ENCODE results near the gene ST3GAL2. TPM values are rescaled to one million over a fixed set of nuclear protein-coding genes. Genes with fewer than 3 reads are reported as not detected.

Gene ST3GAL2
- total RNA-seq, 1 donor from 2014 or later: 3.2 TPM

- H3K4me3 ChIP-seq (ENCODE audit: low read depth, low read length): no peak overlapping the region
- TF ChIP-seq CTCF (IDR thresholded peaks at IDR 0.05; ENCODE audit: insufficient read depth, low read length, severe bottlenecking): no peak
- DNase-seq (ENCODE audit: low read depth) (no peak), FAIRE-seq (no peak)
- H3K36me3 ChIP-seq (ENCODE audit: control insufficient read depth, insufficient read depth, low read length): peaks cover 6% of the 10 kb centered on the region
- H3K27me3 ChIP-seq (ENCODE audit: control insufficient read depth, insufficient read depth, low read length): no peaks in the 10 kb centered on the region
Observed at GRCh38 chr16:70474320-70475053, 35.6 kb upstream of the ST3GAL2 start.

- no peak for TF ChIP-seq CTCF (IDR thresholded peaks at IDR 0.05; ENCODE audit: insufficient read depth, low read length, severe bottlenecking)
- H3K4me3 ChIP-seq (ENCODE audit: low read depth, low read length): no peak overlapping the region
- DNase-seq (ENCODE audit: low read depth): no peak
- peak; percentile 60 for FAIRE-seq
- no peaks in the 10 kb centered on the region for H3K27me3 ChIP-seq (ENCODE audit: control insufficient read depth, insufficient read depth, low read length)
- H3K36me3 ChIP-seq (ENCODE audit: control insufficient read depth, insufficient read depth, low read length): peaks cover 6% of the 10 kb centered on the region
Observed at GRCh38 chr16:70473446-70474319, 34.8 kb upstream of the ST3GAL2 start.

- TF ChIP-seq CTCF (IDR thresholded peaks at IDR 0.05; ENCODE audit: insufficient read depth, low read length, severe bottlenecking): no peak
- Histone ChIP-seq H3K4me3 (ENCODE audit: low read depth, low read length) (no peak overlapping the region), H3K36me3 (ENCODE audit: control insufficient read depth, insufficient read depth, low read length) (peaks cover 4% of the 10 kb centered on the region), H3K27me3 (ENCODE audit: control insufficient read depth, insufficient read depth, low read length) (no peaks in the 10 kb centered on the region)
- DNase-seq (ENCODE audit: low read depth) (no peak), FAIRE-seq (no peak)
Observed at GRCh38 chr16:70472786-70473433, 34.0 kb upstream of the ST3GAL2 start.

GRCh38 chr16:70470927-70471341 is 32.0 kb upstream of the ST3GAL2 start:
- DNase-seq (ENCODE audit: low read depth): no peak
- no peak for FAIRE-seq
- Histone ChIP-seq H3K36me3 (ENCODE audit: control insufficient read depth, insufficient read depth, low read length) (peaks cover 4% of the 10 kb centered on the region), H3K27me3 (ENCODE audit: control insufficient read depth, insufficient read depth, low read length) (no peaks in the 10 kb centered on the region), H3K4me3 (ENCODE audit: low read depth, low read length) (no peak overlapping the region)
- peak; percentile 43 for TF ChIP-seq CTCF (IDR thresholded peaks at IDR 0.05; ENCODE audit: insufficient read depth, low read length, severe bottlenecking)

- no peak for FAIRE-seq
- Histone ChIP-seq H3K4me3 (ENCODE audit: low read depth, low read length) (no peak overlapping the region), H3K27me3 (ENCODE audit: control insufficient read depth, insufficient read depth, low read length) (no peaks in the 10 kb centered on the region), H3K36me3 (ENCODE audit: control insufficient read depth, insufficient read depth, low read length) (peaks cover 4% of the 10 kb centered on the region)
- no peak for DNase-seq (ENCODE audit: low read depth)
- TF ChIP-seq CTCF (IDR thresholded peaks at IDR 0.05; ENCODE audit: insufficient read depth, low read length, severe bottlenecking): no peak
Observed at GRCh38 chr16:70470141-70470926, 31.4 kb upstream of the ST3GAL2 start.

Measured in bronchial epithelial cell (primary cell).